AG09309 (cell line): Measurements from ENCODE around the gene TMEM98.

Experiments
- DNase-seq: peaks from one replicate; pipeline ENCODE4 v3.0.0-alpha.2; 2010; ENCODE audit warnings: low read depth
- H3K4me3 ChIP-seq: 2 replicates; pipeline ENCODE4 v1.5.1; 2011; ENCODE audit warnings: mild to moderate bottlenecking, low read depth, low read length, moderate library complexity; ENCODE audit not compliant: control insufficient read depth
- CTCF ChIP-seq: IDR thresholded peaks from 2 replicates; pipeline ENCODE4 v1.5.1; 2011; ENCODE audit warnings: mild to moderate bottlenecking, low read depth, low read length, inconsistent platforms; ENCODE audit not compliant: insufficient read depth, control insufficient read depth; ENCODE audit errors: missing control alignments

Gene TMEM98

GRCh38 chr17:32953857-32954256, 25.9 kb downstream of the TMEM98 start:
- TF ChIP-seq CTCF = no peak
- DNase-seq = no peak
- H3K4me3 ChIP-seq = no peak overlapping the region

GRCh38 chr17:32954477-32954876, 26.5 kb downstream of the TMEM98 start:
- no peak for TF ChIP-seq CTCF
- no peak overlapping the region for H3K4me3 ChIP-seq
- no peak for DNase-seq

- DNase-seq = no peak
- no peak overlapping the region for H3K4me3 ChIP-seq
- no peak for TF ChIP-seq CTCF
Measured at GRCh38 chr17:32955155-32955554, 27.2 kb downstream of the TMEM98 start.

- TF ChIP-seq CTCF = no peak
- no peak for DNase-seq
Measured at GRCh38 chr17:32956240-32956970, 28.5 kb downstream of the TMEM98 start.

GRCh38 chr17:32958418-32958817, 30.5 kb downstream of the TMEM98 start:
- no peak for TF ChIP-seq CTCF
- no peak overlapping the region for H3K4me3 ChIP-seq
- DNase-seq = peak; percentile 86

More at GRCh38 chr17:32956240-32956970, 28.5 kb downstream of the TMEM98 start:
- no peak overlapping the region for H3K4me3 ChIP-seq

GRCh38 chr17:32960815-32961214, 32.9 kb downstream of the TMEM98 start:
- no peak for DNase-seq
- TF ChIP-seq CTCF = no peak
- H3K4me3 ChIP-seq = no peak overlapping the region
